Osteoblast (primary cell): Measurements from ENCODE around the gene EGFL8. TPM values are rescaled to one million over a fixed set of nuclear protein-coding genes. Genes with fewer than 3 reads are reported as not detected.

Experiments
- DNase-seq: peaks from one replicate; pipeline ENCODE4 v3.0.0; 2011; ENCODE audit warnings: low spot score, mixed read lengths; ENCODE audit not compliant: insufficient read length; ENCODE audit errors: missing footprints
- H2AFZ ChIP-seq: 2 replicates; pipeline ENCODE4 v1.6.0; 2011; ENCODE audit warnings: mild to moderate bottlenecking, low read length
- H3K27ac ChIP-seq: 2 replicates; pipeline ENCODE4 v1.5.1; 2011; ENCODE audit warnings: mild to moderate bottlenecking, low read depth, low read length, moderate library complexity
- H3K27me3 ChIP-seq: 2 replicates; pipeline ENCODE4 v1.6.0; 2012; ENCODE audit warnings: mild to moderate bottlenecking, control low read depth, inconsistent platforms, low read length, moderate library complexity; ENCODE audit not compliant: insufficient read depth
- H3K36me3 ChIP-seq: 2 replicates; pipeline ENCODE4 v1.5.1; 2011; ENCODE audit warnings: mild to moderate bottlenecking, low read length, control low read depth, moderate library complexity; ENCODE audit not compliant: insufficient read depth
- H3K4me1 ChIP-seq: 2 replicates; pipeline ENCODE4 v1.5.1; 2011; ENCODE audit warnings: mild to moderate bottlenecking, low read length, control low read depth, moderate library complexity; ENCODE audit not compliant: insufficient read depth
- H3K4me2 ChIP-seq: 2 replicates; pipeline ENCODE4 v1.6.0; 2011; ENCODE audit warnings: mild to moderate bottlenecking, low read length; ENCODE audit not compliant: insufficient read depth
- H3K4me3 ChIP-seq: fragments of 200-600 bp; sonication (generic); 3 replicates; pipeline ENCODE4 v1.5.1; 2012; ENCODE audit warnings: mild to moderate bottlenecking, low read length, inconsistent platforms; ENCODE audit not compliant: insufficient read depth
- H3K79me2 ChIP-seq: 2 replicates; pipeline ENCODE4 v1.6.0; 2012; ENCODE audit warnings: mild to moderate bottlenecking, low read length, control low read depth, inconsistent platforms; ENCODE audit not compliant: insufficient read depth
- H3K9me3 ChIP-seq: 2 replicates; pipeline ENCODE4 v1.5.1; 2011; ENCODE audit warnings: low read depth, low read length, control low read depth
- H4K20me1 ChIP-seq: 2 replicates; pipeline ENCODE4 v1.6.0; 2012; ENCODE audit warnings: mild to moderate bottlenecking, low read length, control low read depth; ENCODE audit not compliant: insufficient read depth
- CTCF ChIP-seq: IDR thresholded peaks from 2 replicates; pipeline ENCODE4 v1.5.1; 2011; ENCODE audit warnings: mild to moderate bottlenecking, low read depth, low read length, moderate library complexity; ENCODE audit errors: extremely low read depth
- small RNA-seq: library from RNA; depleted of rRNA; stranded (forward); fragments of <200 nt; gene quantifications from one replicate; pipeline ENCODE3, GENCODE V24; 2012
- total RNA-seq: library from RNA; depleted of rRNA; stranded (reverse); fragments of >200 nt; gene quantifications from 2 replicates; pipeline ENCODE4 v1.2.3, GENCODE V29; 2012

The EGFL8 gene
- total RNA-seq, 1 donor, result 0.36 TPM

- H3K4me2 ChIP-seq, result no peak overlapping the region
- H3K27me3 ChIP-seq, result peaks cover 11% of the 10 kb centered on the region
- no peak overlapping the region for H2AFZ ChIP-seq
- H3K79me2 ChIP-seq, result no peaks in the 10 kb centered on the region
- no peaks in the 10 kb centered on the region for H4K20me1 ChIP-seq
- no peaks in the 10 kb centered on the region for H3K4me1 ChIP-seq
- TF ChIP-seq CTCF, result no peak
- H3K4me3 ChIP-seq, result no peak overlapping the region
- H3K9me3 ChIP-seq, result no peaks in the 10 kb centered on the region
- H3K36me3 ChIP-seq, result no peaks in the 10 kb centered on the region
- no peak overlapping the region for H3K27ac ChIP-seq
- DNase-seq, result no peak
These were observed 49.7 kb downstream of the EGFL8 start for GRCh38 chr6:32214126-32214525.

DNA sequence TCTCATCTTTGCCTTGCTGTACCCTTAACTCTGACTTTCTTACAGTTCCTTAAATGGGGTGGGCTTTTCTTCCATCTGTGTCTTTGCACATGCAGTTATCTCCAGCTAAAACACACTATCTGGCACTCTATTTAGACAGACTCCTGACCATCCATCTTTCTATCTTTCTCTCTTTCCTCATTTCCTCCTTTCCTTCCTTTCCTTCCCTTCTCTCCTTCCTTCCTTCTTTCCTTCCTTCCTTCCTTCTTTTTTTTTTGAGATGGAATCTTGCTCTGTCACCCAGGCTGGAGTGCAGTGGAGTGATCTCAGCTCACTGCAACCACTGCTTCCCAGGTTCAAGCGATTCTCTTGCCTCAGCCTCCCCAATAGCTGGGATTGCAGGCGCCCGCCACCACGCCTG is 51.2 kb downstream of the EGFL8 start:
- H2AFZ ChIP-seq, result no peak overlapping the region
- no peaks in the 10 kb centered on the region for H3K36me3 ChIP-seq
- no peaks in the 10 kb centered on the region for H4K20me1 ChIP-seq
- no peaks in the 10 kb centered on the region for H3K9me3 ChIP-seq
- no peak overlapping the region for H3K4me3 ChIP-seq
- no peak overlapping the region for H3K27ac ChIP-seq
- no peak for DNase-seq
- no peak for TF ChIP-seq CTCF
- no peak overlapping the region for H3K4me2 ChIP-seq
- no peaks in the 10 kb centered on the region for H3K4me1 ChIP-seq
- H3K27me3 ChIP-seq, result peaks cover 10% of the 10 kb centered on the region
- no peaks in the 10 kb centered on the region for H3K79me2 ChIP-seq

DNA sequence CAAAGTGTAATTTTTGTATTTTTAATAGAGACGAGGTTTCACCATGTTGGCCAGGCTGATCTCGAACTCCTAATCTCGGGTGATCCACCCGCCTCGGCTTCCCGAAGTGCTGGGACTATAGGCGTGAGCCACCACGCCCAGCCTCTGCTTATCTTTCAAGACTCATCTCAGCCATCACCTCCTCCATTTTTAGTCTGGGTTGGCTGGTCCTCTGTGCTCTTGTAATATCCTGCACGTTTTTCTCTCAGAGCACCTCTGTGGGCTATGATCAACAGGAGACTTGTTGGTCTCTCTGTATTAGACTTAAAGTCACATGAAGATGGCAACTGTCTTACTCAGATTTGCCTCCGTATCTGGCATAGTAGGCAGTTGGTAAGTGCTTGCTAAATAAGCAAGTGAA is 51.9 kb downstream of the EGFL8 start:
- no peaks in the 10 kb centered on the region for H3K79me2 ChIP-seq
- no peak overlapping the region for H2AFZ ChIP-seq
- H3K36me3 ChIP-seq, result no peaks in the 10 kb centered on the region
- no peak overlapping the region for H3K27ac ChIP-seq
- H3K27me3 ChIP-seq, result peaks cover 10% of the 10 kb centered on the region
- DNase-seq, result no peak
- no peak for TF ChIP-seq CTCF
- no peaks in the 10 kb centered on the region for H4K20me1 ChIP-seq
- no peaks in the 10 kb centered on the region for H3K4me1 ChIP-seq
- H3K9me3 ChIP-seq, result no peaks in the 10 kb centered on the region
- no peak overlapping the region for H3K4me3 ChIP-seq
- no peak overlapping the region for H3K4me2 ChIP-seq

DNA sequence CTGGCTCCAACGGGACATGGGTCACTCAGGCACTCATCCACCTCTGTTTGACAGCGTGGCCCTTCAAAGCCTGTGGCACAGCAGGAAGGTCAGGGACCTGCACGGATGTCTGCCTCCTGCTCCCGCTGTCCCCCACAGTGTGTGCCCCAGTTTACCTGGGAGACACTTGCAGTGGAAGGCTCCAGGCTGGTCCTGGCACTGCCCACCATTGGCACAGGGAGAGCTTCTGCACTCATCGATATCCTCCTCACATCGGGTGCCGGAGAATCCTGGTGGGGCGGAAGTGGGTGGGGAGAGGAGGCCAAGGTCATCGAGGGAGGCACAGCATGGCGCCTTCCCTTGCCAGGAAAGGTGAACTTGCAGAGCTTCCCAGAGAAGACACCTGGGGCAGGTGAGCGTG is 52.6 kb downstream of the EGFL8 start:
- Histone ChIP-seq H3K27ac (no peak overlapping the region), H3K36me3 (no peaks in the 10 kb centered on the region), H3K4me2 (no peak overlapping the region), H2AFZ (no peak overlapping the region), H3K9me3 (no peaks in the 10 kb centered on the region), H3K4me1 (no peaks in the 10 kb centered on the region), H3K27me3 (peaks cover 6% of the 10 kb centered on the region), H3K4me3 (no peak overlapping the region), H4K20me1 (no peaks in the 10 kb centered on the region), H3K79me2 (no peaks in the 10 kb centered on the region)
- DNase-seq, result no peak
- no peak for TF ChIP-seq CTCF

Small RNA genes lying within 50 kb of the gene (small RNA-seq; reads per million reads assigned to genes)
- gene AL662884.1, result not detected
- not detected for gene MIR6833

Other genes with a start within 250 kb of the EGFL8 start
- gene C2, start 236.9 kb upstream of the EGFL8 start, total RNA-seq, result 12.7 and 18.0 TPM in 2 replicates
- gene CFB, start 218.5 kb upstream of the EGFL8 start, total RNA-seq, result 16.5 and 26.8 TPM in 2 replicates
- 86.5 and 95.8 TPM in 2 replicates for gene NELFE, start 205.6 kb upstream of the EGFL8 start, total RNA-seq
- 42.0 and 46.0 TPM in 2 replicates for gene SKIC2, start 205.4 kb upstream of the EGFL8 start, total RNA-seq
- gene DXO, start 192.5 kb upstream of the EGFL8 start, total RNA-seq, result 16.8 and 18.1 TPM in 2 replicates
- 7.2 and 8.3 TPM in 2 replicates for gene C4A, start 182.5 kb upstream of the EGFL8 start, total RNA-seq
- 4.1 and 6.5 TPM in 2 replicates for gene C4B, start 149.8 kb upstream of the EGFL8 start, total RNA-seq
- under 0.01 and 0.72 TPM in 2 replicates for gene CYP21A2, start 126.2 kb upstream of the EGFL8 start, total RNA-seq
- 8.3 and 11.9 TPM in 2 replicates for gene TNXB, start 55.3 kb upstream of the EGFL8 start, total RNA-seq
- 27.5 and 30.1 TPM in 2 replicates for gene ATF6B, start 36.3 kb upstream of the EGFL8 start, total RNA-seq
- gene FKBPL, start 34.3 kb upstream of the EGFL8 start, total RNA-seq, result 9.8 and 11.5 TPM in 2 replicates
- gene PRRT1, start 12.7 kb upstream of the EGFL8 start, total RNA-seq, result under 0.01 TPM in 1 of 2 replicates, not detected in the other
- 6.5 and 8.3 TPM in 2 replicates for gene PPT2, start 10.5 kb upstream of the EGFL8 start, total RNA-seq
- gene AGPAT1, start 11.5 kb downstream of the EGFL8 start, total RNA-seq, result 17.4 and 19.2 TPM in 2 replicates
- gene RNF5, start 13.8 kb downstream of the EGFL8 start, total RNA-seq, result 25.3 and 32.9 TPM in 2 replicates
- under 0.01 TPM in 2 replicates for gene AGER, start 19.7 kb downstream of the EGFL8 start, total RNA-seq
- gene PBX2, start 25.6 kb downstream of the EGFL8 start, total RNA-seq, result 17.4 and 18.6 TPM in 2 replicates
- 0.88 and 1.1 TPM in 2 replicates for gene GPSM3, start 28.0 kb downstream of the EGFL8 start, total RNA-seq
- 0.59 and 1.1 TPM in 2 replicates for gene NOTCH4, start 59.5 kb downstream of the EGFL8 start, total RNA-seq
- gene TSBP1, start 207.3 kb downstream of the EGFL8 start, total RNA-seq, result not detected in 2 replicates
- gene BTNL2, start 242.6 kb downstream of the EGFL8 start, total RNA-seq, result not detected in 2 replicates